Measurements from ENCODE around the gene TEX12. TPM values are rescaled to one million over a fixed set of nuclear protein-coding genes. Genes with fewer than 3 reads are reported as not detected.

The TEX12 gene
- total RNA-seq, 1 donor from 2014 or later, result 0.65 TPM

GRCh38 chr11:112216561-112217105 is 49.5 kb downstream of the TEX12 start:
- H3K4me3 Mint-ChIP-seq, result no peak overlapping the region
- H3K27me3 Mint-ChIP-seq (ENCODE audit: low read depth), result no peaks in the 10 kb centered on the region
- no peak for TF ChIP-seq CTCF (IDR thresholded peaks at IDR 0.05; ENCODE audit: unreplicated experiment)
- H3K36me3 Mint-ChIP-seq, result peaks cover 17% of the 10 kb centered on the region
- DNase-seq (ENCODE audit: low spot score in 2 of 2, unreplicated experiment in 2 of 2), result no peak
- no peaks in the 10 kb centered on the region for H3K9me3 Mint-ChIP-seq
- peaks cover 14% of the 10 kb centered on the region for H3K4me1 Mint-ChIP-seq
- no peak overlapping the region for H3K27ac Mint-ChIP-seq

GRCh38 chr11:112219476-112220232 is 52.5 kb downstream of the TEX12 start:
- H3K27me3 Mint-ChIP-seq (ENCODE audit: low read depth), result no peaks in the 10 kb centered on the region
- peaks cover 18% of the 10 kb centered on the region for H3K4me1 Mint-ChIP-seq
- no peak overlapping the region for H3K4me3 Mint-ChIP-seq
- peak; percentile 79 for TF ChIP-seq CTCF (IDR thresholded peaks at IDR 0.05; ENCODE audit: unreplicated experiment)
- peak in 1 of 2 experiments; percentile 42 for DNase-seq (ENCODE audit: low spot score in 2 of 2, unreplicated experiment in 2 of 2)
- H3K9me3 Mint-ChIP-seq, result no peaks in the 10 kb centered on the region
- no peak overlapping the region for H3K27ac Mint-ChIP-seq
- peaks cover 14% of the 10 kb centered on the region for H3K36me3 Mint-ChIP-seq

- no peak overlapping the region for H3K4me3 Mint-ChIP-seq
- TF ChIP-seq CTCF (IDR thresholded peaks at IDR 0.05; ENCODE audit: unreplicated experiment), result no peak
- no peaks in the 10 kb centered on the region for H3K9me3 Mint-ChIP-seq
- no peaks in the 10 kb centered on the region for H3K27me3 Mint-ChIP-seq (ENCODE audit: low read depth)
- H3K27ac Mint-ChIP-seq, result peak overlapping the region; percentile 62
- H3K4me1 Mint-ChIP-seq, result peaks cover 18% of the 10 kb centered on the region
- DNase-seq (ENCODE audit: low spot score in 2 of 2, unreplicated experiment in 2 of 2), result no peak
- peaks cover 12% of the 10 kb centered on the region for H3K36me3 Mint-ChIP-seq
Measured at GRCh38 chr11:112221274-112221835, 54.2 kb downstream of the TEX12 start.

Other genes with a start within 250 kb of the TEX12 start
- gene C11orf52, start 248.5 kb upstream of the TEX12 start, total RNA-seq, result 6.9 to 7.9 TPM (median 7.9 TPM) in 3 replicates
- 20.0 to 21.2 TPM (median 20.3 TPM) in 3 replicates for gene DIXDC1, start 230.0 kb upstream of the TEX12 start, total RNA-seq
- gene DLAT, start 142.0 kb upstream of the TEX12 start, total RNA-seq, result 23.8 to 26.5 TPM (median 25.0 TPM) in 3 replicates
- gene PIH1D2, start 93.4 kb upstream of the TEX12 start, total RNA-seq, result 1.2 to 1.9 TPM (median 1.3 TPM) in 3 replicates
- 23.3 to 28.0 TPM (median 26.3 TPM) in 3 replicates for gene NKAPD1, start 93.1 kb upstream of the TEX12 start, total RNA-seq
- gene TIMM8B, start 80.6 kb upstream of the TEX12 start, total RNA-seq, result 48.8 to 51.9 TPM (median 51.5 TPM) in 3 replicates
- 44.4 to 48.6 TPM (median 47.3 TPM) in 3 replicates for gene SDHD, start 80.5 kb upstream of the TEX12 start, total RNA-seq
- 0.24 to 0.31 TPM (median 0.29 TPM) in 3 replicates for gene IL18, start 3.3 kb upstream of the TEX12 start, total RNA-seq
- 38.2 to 43.4 TPM (median 38.9 TPM) in 3 replicates for gene BCO2, start 8.1 kb downstream of the TEX12 start, total RNA-seq
- 54.9 to 59.3 TPM (median 56.2 TPM) in 3 replicates for gene PTS, start 59.1 kb downstream of the TEX12 start, total RNA-seq
- gene PLET1, start 93.5 kb downstream of the TEX12 start, total RNA-seq, result not detected in 3 replicates

Data from mesothelial cell of epicardium (in vitro differentiated cells).